H9 (cell line): ENCODE results near the gene EDARADD. TPM values are rescaled to one million over a fixed set of nuclear protein-coding genes. Genes with fewer than 3 reads are reported as not detected.
A peak's percentile ranks its signal among the peaks of the same experiment; 100 is the strongest.

Source experiments
- DNase-seq: peaks from one replicate; pipeline ENCODE4 v3.0.0-alpha.2; 2017
- H2AFZ ChIP-seq: one replicate; pipeline ENCODE4 v1.6.1; 2013; ENCODE audit warnings: mild to moderate bottlenecking, low read length, control low read depth, moderate library complexity
- H2AK5ac ChIP-seq: 2 replicates; pipeline ENCODE4 v1.6.1; 2013; ENCODE audit warnings: low read length, control low read depth, mixed read lengths; ENCODE audit not compliant: insufficient read length
- H2BK120ac ChIP-seq: one replicate; pipeline ENCODE4 v1.6.1; 2013; ENCODE audit warnings: low read depth, mild to moderate bottlenecking, low read length, control low read depth, inconsistent platforms; ENCODE audit not compliant: poor library complexity, severe bottlenecking
- H2BK12ac ChIP-seq: 2 replicates; pipeline ENCODE4 v1.6.1; 2013; ENCODE audit warnings: low read length, control low read depth, mixed read lengths, low read depth; ENCODE audit not compliant: insufficient read length
- H2BK15ac ChIP-seq: 2 replicates; pipeline ENCODE4 v1.6.1; 2013; ENCODE audit warnings: low read depth, low read length, control low read depth
- H2BK20ac ChIP-seq: one replicate; pipeline ENCODE4 v1.6.1; 2013; ENCODE audit warnings: low read depth, mild to moderate bottlenecking, low read length, control low read depth, inconsistent platforms; ENCODE audit not compliant: poor library complexity, severe bottlenecking
- H2BK5ac ChIP-seq: 2 replicates; pipeline ENCODE4 v1.6.1; 2013; ENCODE audit warnings: low read length, control low read depth, mixed read lengths; ENCODE audit not compliant: insufficient read length
- H3K14ac ChIP-seq: 2 replicates; pipeline ENCODE4 v1.6.1; 2013; ENCODE audit warnings: low read length, control low read depth; ENCODE audit not compliant: insufficient read depth
- H3K18ac ChIP-seq: 2 replicates; pipeline ENCODE4 v1.6.1; 2013; ENCODE audit warnings: low read depth, mild to moderate bottlenecking, mixed read lengths, low read length, control low read depth; ENCODE audit not compliant: insufficient read length
- H3K23ac ChIP-seq: 2 replicates; pipeline ENCODE4 v1.6.1; 2013; ENCODE audit warnings: low read length, control low read depth, mixed read lengths, low read depth; ENCODE audit not compliant: insufficient read length
- H3K23me2 ChIP-seq: 2 replicates; pipeline ENCODE4 v1.6.1; 2013; ENCODE audit warnings: low read depth, mild to moderate bottlenecking, mixed read lengths, low read length, control low read depth; ENCODE audit not compliant: insufficient read length, poor library complexity, severe bottlenecking
- H3K27ac ChIP-seq: 2 replicates; pipeline ENCODE4 v1.5.1; 2013; ENCODE audit warnings: low read length, control low read depth, mixed read lengths, low read depth; ENCODE audit not compliant: insufficient read length
- H3K27me3 ChIP-seq: 2 replicates; pipeline ENCODE4 v1.6.1; 2013; ENCODE audit warnings: low read length, control low read depth, inconsistent platforms; ENCODE audit not compliant: insufficient read depth
- H3K4ac ChIP-seq: 2 replicates; pipeline ENCODE4 v1.6.1; 2013; ENCODE audit warnings: low read depth, mild to moderate bottlenecking, control low read depth, inconsistent platforms, low read length, moderate library complexity
- H3K4me1 ChIP-seq: 2 replicates; pipeline ENCODE4 v1.6.1; 2013; ENCODE audit warnings: low read length, control low read depth, inconsistent platforms; ENCODE audit not compliant: insufficient read depth
- H3K4me2 ChIP-seq: 2 replicates; pipeline ENCODE4 v1.6.1; 2013; ENCODE audit warnings: low read length, control low read depth, mixed read lengths; ENCODE audit not compliant: insufficient read length, insufficient read depth
- H3K56ac ChIP-seq: 2 replicates; pipeline ENCODE4 v1.6.1; 2013; ENCODE audit warnings: low read depth, mild to moderate bottlenecking, mixed read lengths, low read length, control low read depth; ENCODE audit not compliant: insufficient read length
- H3K79me1 ChIP-seq: 2 replicates; pipeline ENCODE4 v1.6.1; 2013; ENCODE audit warnings: low read depth, mild to moderate bottlenecking, moderate library complexity, low read length, control low read depth, inconsistent platforms; ENCODE audit not compliant: insufficient read depth, poor library complexity, severe bottlenecking
- H3K79me2 ChIP-seq: 2 replicates; pipeline ENCODE4 v1.6.1; 2013; ENCODE audit warnings: low read length, control low read depth, inconsistent platforms; ENCODE audit not compliant: insufficient read depth
- H3K9ac ChIP-seq: 2 replicates; pipeline ENCODE4 v1.6.1; 2013; ENCODE audit warnings: low read length, control low read depth, mixed read lengths; ENCODE audit not compliant: insufficient read length; ENCODE audit errors: extremely low read depth
- H3K9me3 ChIP-seq: one replicate; pipeline ENCODE4 v1.6.1; 2013; ENCODE audit warnings: low read depth, low read length, inconsistent platforms; ENCODE audit not compliant: control insufficient read depth
- H3T11ph ChIP-seq: one replicate; pipeline ENCODE4 v1.6.1; 2013; ENCODE audit warnings: mild to moderate bottlenecking, low read length, control low read depth, inconsistent platforms
- H4K20me1 ChIP-seq: one replicate; pipeline ENCODE4 v1.6.1; 2013; ENCODE audit not compliant: control insufficient read depth, insufficient read length, insufficient read depth
- H4K5ac ChIP-seq: 2 replicates; pipeline ENCODE4 v1.6.1; 2013; ENCODE audit warnings: low read depth, mild to moderate bottlenecking, mixed read lengths, low read length, control low read depth; ENCODE audit not compliant: insufficient read length
- H4K8ac ChIP-seq: replicated peaks from 2 replicates; pipeline ENCODE4 v1.6.1; 2013; ENCODE audit warnings: low read length, control low read depth, mixed read lengths, low read depth; ENCODE audit not compliant: insufficient read length
- H4K91ac ChIP-seq: 2 replicates; pipeline ENCODE4 v1.6.1; 2013; ENCODE audit warnings: low read depth, mild to moderate bottlenecking, moderate library complexity, mixed read lengths, low read length, control low read depth; ENCODE audit not compliant: insufficient read length
- H3K27ac Mint-ChIP-seq, 3 experiments: 2 replicates in 2 of 3; 3 replicates in 1 of 3; pipeline ENCODE4 v1.8.0; 2020 to 2021; ENCODE audit warnings: mixed read lengths in 3 of 3, mild to moderate bottlenecking in 1 of 3, moderate library complexity in 1 of 3
- H3K27me3 Mint-ChIP-seq: 2 replicates; pipeline ENCODE4 v1.8.0; 2021; ENCODE audit warnings: low read depth, mild to moderate bottlenecking, moderate library complexity, mixed read lengths
- H3K36me3 Mint-ChIP-seq, 3 experiments: 2 replicates in 2 of 3; 3 replicates in 1 of 3; pipeline ENCODE4 v1.8.0; 2020 to 2021; ENCODE audit warnings: low read depth in 3 of 3, mixed read lengths in 3 of 3; ENCODE audit not compliant: insufficient read depth in 1 of 3
- H3K4me1 Mint-ChIP-seq, 2 experiments: 2 replicates each; pipeline ENCODE4 v1.8.0; 2020; ENCODE audit warnings: mixed read lengths in 2 of 2
- H3K4me3 Mint-ChIP-seq, 2 experiments: 2 replicates in 1 of 2; 3 replicates in 1 of 2; pipeline ENCODE4 v1.8.0; 2020 to 2021; ENCODE audit warnings: mild to moderate bottlenecking in 2 of 2, mixed read lengths in 2 of 2, moderate library complexity in 1 of 2
- H3K9me3 Mint-ChIP-seq, 2 experiments: 2 replicates in 1 of 2; 3 replicates in 1 of 2; pipeline ENCODE4 v1.8.0; 2020; ENCODE audit warnings: mild to moderate bottlenecking in 2 of 2, mixed read lengths in 2 of 2, moderate library complexity in 1 of 2
- CTCF ChIP-seq: fragments of 200-600 bp; sonication (generic); conservative IDR thresholded peaks from 3 replicates; pipeline ENCODE4 v1.8.0; 2021; ENCODE audit warnings: antibody characterized with exemption, mild to moderate bottlenecking
- WGBS: extraction: QIAGEN DNeasy Blood & Tissue Kit; methylation state at CpG from one replicate; pipeline ENCODE4 v1.1.7; 2013; ENCODE audit warnings: missing lambda C conversion rate, low lambda C conversion rate, mixed read lengths; ENCODE audit not compliant: insufficient read length; ENCODE audit errors: extremely low coverage; 5-methylcytosine and 5-hydroxymethylcytosine counted together
- total RNA-seq: library from RNA; stranded (reverse); gene quantifications from 2 replicates; pipeline ENCODE4 v1.2.1, GENCODE V29; 2021

Gene EDARADD
- total RNA-seq, 1 experiment from 2014 or later, result 3.8 TPM

GRCh38 chr1:236530286-236530685 is 136.2 kb downstream of the EDARADD start:
- no peak for DNase-seq
- no peak for TF ChIP-seq CTCF

More at GRCh38 chr1:236530286-236530685, 136.2 kb downstream of the EDARADD start:
- no peak overlapping the region for H4K8ac ChIP-seq
- H3K27me3 ChIP-seq, result no peaks in the 10 kb centered on the region
- H2BK120ac ChIP-seq, result no peak overlapping the region
- no peak overlapping the region for H2AFZ ChIP-seq
- H2BK5ac ChIP-seq, result no peak overlapping the region
- H3K18ac ChIP-seq, result no peak overlapping the region
- no CpG with 5 or more reads among the region's 1 CpG for WGBS
- H3K9me3 Mint-ChIP-seq, result no peaks in the 10 kb centered on the region
- H2BK20ac ChIP-seq, result no peak overlapping the region
- H3K4me1 ChIP-seq, result no peaks in the 10 kb centered on the region
- no peak overlapping the region for H2BK15ac ChIP-seq
- H4K91ac ChIP-seq, result no peak overlapping the region
- no peaks in the 10 kb centered on the region for H3K79me1 ChIP-seq
- H3K4me3 Mint-ChIP-seq, result no peak overlapping the region
- no peak overlapping the region for H3T11ph ChIP-seq
- no peaks in the 10 kb centered on the region for H3K23me2 ChIP-seq
- no peak overlapping the region for H3K4ac ChIP-seq
- H3K27ac Mint-ChIP-seq, result peak overlapping the region in 1 of 3 experiments; percentile 6; a peak in 2 of 7 replicates
- H2AK5ac ChIP-seq, result no peak overlapping the region
- no peak overlapping the region for H3K27ac ChIP-seq
- H4K20me1 ChIP-seq, result no peaks in the 10 kb centered on the region
- H2BK12ac ChIP-seq, result no peak overlapping the region
- peaks cover 0 to 4% (median 0%) of the 10 kb centered on the region in 3 experiments; a peak in 2 of 7 replicates for H3K36me3 Mint-ChIP-seq
- no peaks in the 10 kb centered on the region for H3K27me3 Mint-ChIP-seq
- no peak overlapping the region for H3K23ac ChIP-seq
- peaks cover 2 to 6% of the 10 kb centered on the region in 2 experiments; a peak in 1 of 4 replicates for H3K4me1 Mint-ChIP-seq
- no peak overlapping the region for H4K5ac ChIP-seq
- no peaks in the 10 kb centered on the region for H3K9me3 ChIP-seq
- H3K14ac ChIP-seq, result no peak overlapping the region
- no peaks in the 10 kb centered on the region for H3K79me2 ChIP-seq
- H3K56ac ChIP-seq, result no peak overlapping the region
- H3K9ac ChIP-seq, result no peak overlapping the region
- no peak overlapping the region for H3K4me2 ChIP-seq
